Neural progenitor cell (in vitro differentiated cells): ENCODE results near the gene FHL3.

Experiments
- EZH2 ChIP-seq: fragments of 200-600 bp; sonication (generic); IDR thresholded peaks from 2 replicates; pipeline ENCODE4 v1.6.1; 2017; ENCODE audit warnings: antibody characterized with exemption, mild to moderate bottlenecking, moderate library complexity
- TF ChIP-seq, protein P1 (sequence below): fragments of 200-600 bp; sonication (generic); IDR thresholded peaks from 2 replicates; pipeline ENCODE4 v1.5.1; 2017; ENCODE audit warnings: antibody characterized with exemption, mild to moderate bottlenecking

DNA sequence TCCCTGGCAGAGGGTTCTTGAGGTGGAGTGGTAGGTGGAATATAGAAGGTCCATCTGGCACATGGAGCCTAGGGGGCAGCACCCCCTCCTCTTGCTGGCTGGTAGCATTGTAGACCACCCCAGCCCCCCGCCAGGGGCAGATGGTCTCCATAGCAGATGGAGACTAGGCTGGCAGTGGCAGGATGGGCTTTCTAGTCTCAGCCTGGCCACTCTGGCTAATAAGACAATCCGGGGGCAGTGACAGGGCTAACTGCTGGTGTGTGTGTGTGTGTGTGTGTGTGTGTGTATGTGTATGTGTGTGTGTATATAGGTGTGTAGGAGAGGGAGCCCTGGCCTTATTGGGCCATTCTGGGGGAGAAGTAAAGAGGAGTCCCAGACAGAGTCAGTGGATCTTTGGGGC, 23.4 kb upstream of the FHL3 start:
- TF ChIP-seq, protein P1, sequence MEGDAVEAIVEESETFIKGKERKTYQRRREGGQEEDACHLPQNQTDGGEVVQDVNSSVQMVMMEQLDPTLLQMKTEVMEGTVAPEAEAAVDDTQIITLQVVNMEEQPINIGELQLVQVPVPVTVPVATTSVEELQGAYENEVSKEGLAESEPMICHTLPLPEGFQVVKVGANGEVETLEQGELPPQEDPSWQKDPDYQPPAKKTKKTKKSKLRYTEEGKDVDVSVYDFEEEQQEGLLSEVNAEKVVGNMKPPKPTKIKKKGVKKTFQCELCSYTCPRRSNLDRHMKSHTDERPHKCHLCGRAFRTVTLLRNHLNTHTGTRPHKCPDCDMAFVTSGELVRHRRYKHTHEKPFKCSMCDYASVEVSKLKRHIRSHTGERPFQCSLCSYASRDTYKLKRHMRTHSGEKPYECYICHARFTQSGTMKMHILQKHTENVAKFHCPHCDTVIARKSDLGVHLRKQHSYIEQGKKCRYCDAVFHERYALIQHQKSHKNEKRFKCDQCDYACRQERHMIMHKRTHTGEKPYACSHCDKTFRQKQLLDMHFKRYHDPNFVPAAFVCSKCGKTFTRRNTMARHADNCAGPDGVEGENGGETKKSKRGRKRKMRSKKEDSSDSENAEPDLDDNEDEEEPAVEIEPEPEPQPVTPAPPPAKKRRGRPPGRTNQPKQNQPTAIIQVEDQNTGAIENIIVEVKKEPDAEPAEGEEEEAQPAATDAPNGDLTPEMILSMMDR, result no peak
- TF ChIP-seq EZH2, result no peak
